Fibroblast of lung (primary cell): ENCODE measurements around the gene C6orf47. TPM values are rescaled to one million over a fixed set of nuclear protein-coding genes. Genes with fewer than 3 reads are reported as not detected.

ENCODE experiments used
- DNase-seq, 2 donors: peaks; one replicate each; pipeline versions ENCODE4 v3.0.0 to v3.0.0-alpha.2; 2010; ENCODE audit warnings: low read depth in 2 of 2
- H2AFZ ChIP-seq: 2 replicates; pipeline ENCODE4 v1.5.1; 2012; ENCODE audit warnings: low read length, control low read depth, inconsistent platforms
- H3K27ac ChIP-seq: 2 replicates; pipeline ENCODE4 v1.5.1; 2011; ENCODE audit warnings: low read length, control low read depth; ENCODE audit not compliant: insufficient read depth
- H3K27me3 ChIP-seq: 2 replicates; pipeline ENCODE4 v1.5.1; 2011; ENCODE audit warnings: mild to moderate bottlenecking, low read length; ENCODE audit not compliant: control insufficient read depth, insufficient read depth
- H3K36me3 ChIP-seq: 2 replicates; pipeline ENCODE4 v1.5.1; 2011; ENCODE audit warnings: low read length; ENCODE audit not compliant: control insufficient read depth, insufficient read depth
- H3K4me1 ChIP-seq: 2 replicates; pipeline ENCODE4 v1.5.1; 2011; ENCODE audit warnings: low read length; ENCODE audit not compliant: control insufficient read depth, insufficient read depth; ENCODE audit errors: extremely low read depth
- H3K4me2 ChIP-seq: 2 replicates; pipeline ENCODE4 v1.5.1; 2011; ENCODE audit warnings: low read length, control low read depth; ENCODE audit not compliant: insufficient read depth; ENCODE audit errors: extremely low read depth
- H3K4me3 ChIP-seq, 4 experiments: fragments of 200-600 bp in 1 of 4; sonication (generic) in 1 of 4; replicated peaks in 1 of 4; 2 replicates each; pipeline ENCODE4 v1.5.1; 2011 to 2016; ENCODE audit warnings: low read length in 4 of 4, low read depth in 3 of 4, mild to moderate bottlenecking in 3 of 4, control low read depth in 2 of 4, inconsistent platforms in 1 of 4, mixed read lengths in 1 of 4; ENCODE audit not compliant: insufficient read depth in 1 of 4; ENCODE audit errors: control extremely low read depth in 1 of 4
- H3K79me2 ChIP-seq: 2 replicates; pipeline ENCODE4 v1.5.1; 2012; ENCODE audit warnings: mild to moderate bottlenecking, low read length, inconsistent platforms; ENCODE audit not compliant: control insufficient read depth, insufficient read depth
- H3K9ac ChIP-seq: 2 replicates; pipeline ENCODE4 v1.5.1; 2011; ENCODE audit warnings: mild to moderate bottlenecking, low read length, control low read depth; ENCODE audit not compliant: insufficient read depth
- H3K9me3 ChIP-seq: 2 replicates; pipeline ENCODE4 v1.5.1; 2012; ENCODE audit warnings: low read depth, low read length; ENCODE audit not compliant: control insufficient read depth, insufficient read depth
- H4K20me1 ChIP-seq: 2 replicates; pipeline ENCODE4 v1.5.1; 2011; ENCODE audit warnings: low read length; ENCODE audit not compliant: control insufficient read depth, insufficient read depth; ENCODE audit errors: extremely low read depth
- CTCF ChIP-seq, 2 donors: IDR thresholded peaks in 1 of 2; conservative IDR thresholded peaks in 1 of 2; 1 replicate in 1 of 2; 2 replicates in 1 of 2; pipeline ENCODE4 v1.5.1; 2011 to 2012; ENCODE audit warnings: low read length in 2 of 2, control low read depth in 1 of 2, inconsistent platforms in 1 of 2, low read depth in 1 of 2, mild to moderate bottlenecking in 1 of 2
- EZH2 ChIP-seq: IDR thresholded peaks from 2 replicates; pipeline ENCODE4 v1.5.1; 2012; ENCODE audit warnings: low read length, control low read depth, mild to moderate bottlenecking; ENCODE audit errors: missing control alignments
- polyA plus RNA-seq, 2 donors: library from polyadenylated mRNA; depleted of rRNA in 1 of 2; stranded (reverse) in 1 of 2; unstranded in 1 of 2; fragments of >200 nt; gene quantifications; 2 replicates each; pipeline ENCODE4 v1.2.1, GENCODE V29; 2011 to 2012; ENCODE audit warnings: missing spikeins in 1 of 2
- total RNA-seq: library from RNA; depleted of rRNA; stranded (reverse); fragments of >200 nt; gene quantifications from 2 replicates; pipeline ENCODE4 v1.2.1, GENCODE V29; 2014

C6orf47 gene
- total and polyA plus RNA-seq, 2 donors (not counting 1 experiment from before 2014, with no cell fraction given) = 7.9 to 20.6 TPM

- TF ChIP-seq CTCF (conservative IDR thresholded peaks at IDR 0.05 in 1 of 2, IDR thresholded peaks at IDR 0.05 in 1 of 2; ENCODE audit: low read depth in 1 of 2, low read length in 2 of 2) (no peak), EZH2 (no peak)
- no peak overlapping the region for H3K4me3 ChIP-seq
- no peak overlapping the region for H3K27ac ChIP-seq
- no peak overlapping the region for H2AFZ ChIP-seq
- H3K9ac ChIP-seq = no peak overlapping the region
- no peak for DNase-seq
- H3K79me2 ChIP-seq = no peaks in the 10 kb centered on the region
- no peaks in the 10 kb centered on the region for H3K27me3 ChIP-seq
- H3K36me3 ChIP-seq = peaks cover 2% of the 10 kb centered on the region
- no peaks in the 10 kb centered on the region for H3K9me3 ChIP-seq
- H3K4me2 ChIP-seq = no peak overlapping the region
- H4K20me1 ChIP-seq = no peaks in the 10 kb centered on the region
- H3K4me1 ChIP-seq = peaks cover 9% of the 10 kb centered on the region
Observed at GRCh38 chr6:31677955-31678354, 17.4 kb upstream of the C6orf47 start.

DNA sequence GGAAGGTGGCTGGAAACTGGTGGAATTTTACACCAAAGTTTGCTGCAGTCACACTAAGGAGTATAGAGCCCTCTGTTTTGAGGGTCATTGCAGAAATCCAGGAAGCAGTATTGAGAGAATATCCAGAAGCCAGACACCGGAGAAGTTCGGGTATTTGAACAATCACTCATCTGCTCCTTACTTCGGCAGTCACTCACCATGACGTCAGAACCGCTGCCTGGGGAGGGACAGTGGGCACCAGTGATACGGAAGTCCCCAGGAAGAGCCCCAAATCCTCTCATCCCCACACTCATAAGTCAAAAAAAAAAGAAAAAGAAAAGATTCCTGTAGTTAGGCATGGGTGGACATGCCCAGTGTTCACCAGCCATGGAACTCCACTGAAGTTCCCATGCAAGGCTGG is 16.3 kb upstream of the C6orf47 start:
- Histone ChIP-seq H2AFZ (no peak overlapping the region), H3K79me2 (no peaks in the 10 kb centered on the region), H3K4me1 (peaks cover 9% of the 10 kb centered on the region), H3K9ac (no peak overlapping the region), H3K27ac (no peak overlapping the region), H3K27me3 (no peaks in the 10 kb centered on the region), H4K20me1 (no peaks in the 10 kb centered on the region), H3K9me3 (no peaks in the 10 kb centered on the region), H3K36me3 (peaks cover 7% of the 10 kb centered on the region), H3K4me3 (no peak overlapping the region), H3K4me2 (no peak overlapping the region)
- TF ChIP-seq EZH2 = no peak
- no peak for TF ChIP-seq CTCF (conservative IDR thresholded peaks at IDR 0.05 in 1 of 2, IDR thresholded peaks at IDR 0.05 in 1 of 2; ENCODE audit: low read depth in 1 of 2, low read length in 2 of 2)
- DNase-seq = no peak

- H3K4me1 ChIP-seq = peaks cover 9% of the 10 kb centered on the region
- peaks cover 9% of the 10 kb centered on the region for H3K36me3 ChIP-seq
- no peak for TF ChIP-seq EZH2
- TF ChIP-seq CTCF (conservative IDR thresholded peaks at IDR 0.05 in 1 of 2, IDR thresholded peaks at IDR 0.05 in 1 of 2; ENCODE audit: low read depth in 1 of 2, low read length in 2 of 2) = no peak
- H3K9me3 ChIP-seq = no peaks in the 10 kb centered on the region
- no peak overlapping the region for H3K9ac ChIP-seq
- no peak overlapping the region for H3K4me2 ChIP-seq
- H3K27me3 ChIP-seq = no peaks in the 10 kb centered on the region
- H2AFZ ChIP-seq = no peak overlapping the region
- H3K4me3 ChIP-seq = no peak overlapping the region
- no peaks in the 10 kb centered on the region for H3K79me2 ChIP-seq
- DNase-seq = no peak
- H3K27ac ChIP-seq = no peak overlapping the region
- H4K20me1 ChIP-seq = no peaks in the 10 kb centered on the region
Observed at GRCh38 chr6:31676322-31676903, 15.8 kb upstream of the C6orf47 start.
